Ishikawa (cell line): ENCODE data around the gene QTRT2.

Experiments
- CEBPB ChIP-seq: IDR thresholded peaks from 2 replicates; pipeline ENCODE4 v1.6.1; 2012
- CREB1 ChIP-seq: IDR thresholded peaks from 2 replicates; pipeline ENCODE4 v1.6.1; 2012; ENCODE audit warnings: low read depth
- EGR1 ChIP-seq: IDR thresholded peaks from 2 replicates; pipeline ENCODE4 v1.6.1; 2012
- EP300 ChIP-seq: IDR thresholded peaks from 2 replicates; pipeline ENCODE4 v1.6.1; 2012; ENCODE audit warnings: borderline replicate concordance
- FOXM1 ChIP-seq: IDR thresholded peaks from 2 replicates; pipeline ENCODE4 v1.6.1; 2012; ENCODE audit warnings: low read depth, borderline replicate concordance
- NFIC ChIP-seq: IDR thresholded peaks from 2 replicates; pipeline ENCODE4 v1.6.1; 2012
- RAD21 ChIP-seq: IDR thresholded peaks from 2 replicates; pipeline ENCODE4 v1.6.1; 2012; ENCODE audit warnings: low read depth
- TAF1 ChIP-seq: IDR thresholded peaks from 2 replicates; pipeline ENCODE4 v1.6.1; 2012; ENCODE audit warnings: low read depth, mild to moderate bottlenecking
- TCF12 ChIP-seq: IDR thresholded peaks from 2 replicates; pipeline ENCODE4 v1.6.1; 2012; ENCODE audit warnings: low read depth
- TEAD4 ChIP-seq: IDR thresholded peaks from 2 replicates; pipeline ENCODE4 v1.6.1; 2012
- YY1 ChIP-seq: IDR thresholded peaks from 2 replicates; pipeline ENCODE4 v1.6.1; 2012; ENCODE audit warnings: low read depth
- ZBTB7A ChIP-seq: IDR thresholded peaks from 2 replicates; pipeline ENCODE4 v1.6.1; 2012; ENCODE audit warnings: low read depth
- TF ChIP-seq, protein P1 (sequence below): IDR thresholded peaks from 2 replicates; pipeline ENCODE4 v1.6.1; 2012; ENCODE audit warnings: low read depth, mild to moderate bottlenecking
- TF ChIP-seq, protein P2 (sequence below): IDR thresholded peaks from 2 replicates; pipeline ENCODE4 v1.6.1; 2012
- TF ChIP-seq, protein P3 (sequence below): IDR thresholded peaks from 2 replicates; pipeline ENCODE4 v1.6.1; 2012

Gene QTRT2

DNA sequence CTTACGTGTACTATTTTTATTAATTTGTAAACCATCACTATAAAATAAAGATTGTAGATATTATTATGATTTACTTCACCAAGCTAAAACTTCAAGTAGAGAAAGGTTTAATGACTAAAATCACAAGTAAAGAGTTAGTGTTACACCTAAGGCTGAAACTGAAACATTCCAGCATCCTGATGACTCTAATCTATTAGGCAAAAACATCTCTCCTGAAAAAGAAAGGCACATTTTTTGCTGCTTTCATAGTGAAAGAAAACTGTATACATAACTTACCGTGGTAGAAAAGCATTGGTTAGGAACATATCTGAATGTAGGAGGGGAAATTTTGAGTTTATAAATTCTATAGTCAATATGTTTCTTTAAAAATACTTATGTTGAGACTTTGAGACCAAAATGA, 35.6 kb upstream of the QTRT2 start:
- TF ChIP-seq NFIC (no peak), RAD21 (no peak), ZBTB7A (no peak), EP300 (no peak), TEAD4 (no peak), EGR1 (no peak), FOXM1 (no peak), TCF12 (no peak), TAF1 (no peak), YY1 (no peak), CREB1 (no peak), CEBPB (no peak)
- TF ChIP-seq, protein P1, sequence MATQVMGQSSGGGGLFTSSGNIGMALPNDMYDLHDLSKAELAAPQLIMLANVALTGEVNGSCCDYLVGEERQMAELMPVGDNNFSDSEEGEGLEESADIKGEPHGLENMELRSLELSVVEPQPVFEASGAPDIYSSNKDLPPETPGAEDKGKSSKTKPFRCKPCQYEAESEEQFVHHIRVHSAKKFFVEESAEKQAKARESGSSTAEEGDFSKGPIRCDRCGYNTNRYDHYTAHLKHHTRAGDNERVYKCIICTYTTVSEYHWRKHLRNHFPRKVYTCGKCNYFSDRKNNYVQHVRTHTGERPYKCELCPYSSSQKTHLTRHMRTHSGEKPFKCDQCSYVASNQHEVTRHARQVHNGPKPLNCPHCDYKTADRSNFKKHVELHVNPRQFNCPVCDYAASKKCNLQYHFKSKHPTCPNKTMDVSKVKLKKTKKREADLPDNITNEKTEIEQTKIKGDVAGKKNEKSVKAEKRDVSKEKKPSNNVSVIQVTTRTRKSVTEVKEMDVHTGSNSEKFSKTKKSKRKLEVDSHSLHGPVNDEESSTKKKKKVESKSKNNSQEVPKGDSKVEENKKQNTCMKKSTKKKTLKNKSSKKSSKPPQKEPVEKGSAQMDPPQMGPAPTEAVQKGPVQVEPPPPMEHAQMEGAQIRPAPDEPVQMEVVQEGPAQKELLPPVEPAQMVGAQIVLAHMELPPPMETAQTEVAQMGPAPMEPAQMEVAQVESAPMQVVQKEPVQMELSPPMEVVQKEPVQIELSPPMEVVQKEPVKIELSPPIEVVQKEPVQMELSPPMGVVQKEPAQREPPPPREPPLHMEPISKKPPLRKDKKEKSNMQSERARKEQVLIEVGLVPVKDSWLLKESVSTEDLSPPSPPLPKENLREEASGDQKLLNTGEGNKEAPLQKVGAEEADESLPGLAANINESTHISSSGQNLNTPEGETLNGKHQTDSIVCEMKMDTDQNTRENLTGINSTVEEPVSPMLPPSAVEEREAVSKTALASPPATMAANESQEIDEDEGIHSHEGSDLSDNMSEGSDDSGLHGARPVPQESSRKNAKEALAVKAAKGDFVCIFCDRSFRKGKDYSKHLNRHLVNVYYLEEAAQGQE: no peak
- TF ChIP-seq, protein P2, sequence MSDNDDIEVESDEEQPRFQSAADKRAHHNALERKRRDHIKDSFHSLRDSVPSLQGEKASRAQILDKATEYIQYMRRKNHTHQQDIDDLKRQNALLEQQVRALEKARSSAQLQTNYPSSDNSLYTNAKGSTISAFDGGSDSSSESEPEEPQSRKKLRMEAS: no peak
- TF ChIP-seq, protein P3, sequence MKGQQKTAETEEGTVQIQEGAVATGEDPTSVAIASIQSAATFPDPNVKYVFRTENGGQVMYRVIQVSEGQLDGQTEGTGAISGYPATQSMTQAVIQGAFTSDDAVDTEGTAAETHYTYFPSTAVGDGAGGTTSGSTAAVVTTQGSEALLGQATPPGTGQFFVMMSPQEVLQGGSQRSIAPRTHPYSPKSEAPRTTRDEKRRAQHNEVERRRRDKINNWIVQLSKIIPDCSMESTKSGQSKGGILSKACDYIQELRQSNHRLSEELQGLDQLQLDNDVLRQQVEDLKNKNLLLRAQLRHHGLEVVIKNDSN: no peak

DNA sequence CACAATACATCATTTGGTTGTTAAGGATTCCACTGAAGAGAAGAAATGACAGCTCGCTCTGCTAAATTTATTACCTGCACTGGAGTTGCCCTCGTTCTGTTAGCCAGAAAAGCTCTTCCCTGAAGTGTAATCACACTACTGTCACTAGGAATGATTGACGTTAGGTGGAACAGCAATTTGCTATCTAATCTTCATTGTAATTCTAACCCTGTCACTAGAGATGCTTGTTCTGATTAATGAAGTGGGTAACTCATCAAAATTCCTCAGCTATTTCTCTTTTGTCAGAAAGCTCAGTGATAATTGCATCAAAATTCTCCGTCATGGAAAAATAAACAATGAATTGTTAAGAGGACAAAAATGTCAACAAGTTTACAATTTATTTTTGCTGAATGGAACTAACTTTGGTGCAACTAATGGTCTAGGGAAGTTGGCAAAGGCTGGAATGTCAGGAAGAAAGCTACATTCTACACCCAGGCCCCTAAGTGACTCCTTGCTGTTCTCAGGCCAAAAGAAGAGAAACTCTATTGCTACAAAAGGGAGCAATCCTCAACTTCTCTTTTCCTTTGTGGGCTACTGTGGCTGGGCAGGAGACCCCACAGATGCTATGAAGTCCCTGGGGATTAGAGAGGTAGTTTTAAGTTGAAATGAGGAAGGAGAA, 34.3 kb upstream of the QTRT2 start:
- TF ChIP-seq EP300: no peak
- TF ChIP-seq NFIC: no peak

DNA sequence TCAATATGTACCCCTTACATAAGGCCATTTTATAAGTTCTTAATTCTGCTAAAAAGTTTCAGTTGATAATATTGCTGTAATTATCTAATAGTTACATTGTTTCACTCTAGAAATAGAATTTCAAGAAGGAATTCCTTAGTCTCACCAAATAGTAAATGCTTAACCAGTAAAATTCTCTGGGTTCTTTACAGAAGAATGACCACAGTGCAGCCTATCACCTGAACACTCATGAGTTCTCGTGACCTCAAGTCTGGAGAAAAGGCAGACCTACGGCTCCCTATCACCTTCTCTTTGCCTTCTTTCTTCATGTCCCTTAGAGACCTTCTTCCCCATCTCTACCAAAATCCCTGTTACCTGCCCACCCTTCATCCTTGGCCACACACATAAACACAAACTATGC, 31.1 kb upstream of the QTRT2 start:
- no peak for TF ChIP-seq ZBTB7A
- TF ChIP-seq CREB1: no peak
- TF ChIP-seq FOXM1: no peak
- TF ChIP-seq, protein P1: no peak

DNA sequence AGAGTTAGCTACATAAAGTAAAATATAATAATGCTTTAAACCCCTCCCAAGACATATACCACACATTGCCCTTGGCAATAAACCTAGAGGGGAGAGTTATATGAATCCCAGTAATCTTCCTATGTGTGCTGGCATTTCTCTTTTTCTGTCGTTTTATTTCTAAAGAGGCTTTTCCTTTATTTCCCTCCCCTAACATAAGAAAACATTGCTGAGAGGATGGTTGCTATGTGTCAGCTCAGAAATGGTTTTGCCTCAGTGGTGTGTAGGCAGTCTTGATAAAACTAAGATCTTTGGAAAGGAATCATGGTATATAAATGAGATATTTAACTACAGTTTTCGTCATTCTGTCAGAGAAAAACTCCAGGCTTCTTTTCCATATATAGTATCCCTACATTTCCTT, 30.2 kb upstream of the QTRT2 start:
- TF ChIP-seq, protein P1: no peak
- no peak for TF ChIP-seq CEBPB
- no peak for TF ChIP-seq CREB1
- no peak for TF ChIP-seq TCF12
- no peak for TF ChIP-seq RAD21
- TF ChIP-seq TAF1: no peak
- TF ChIP-seq, protein P3: no peak
- no peak for TF ChIP-seq EGR1
- no peak for TF ChIP-seq ZBTB7A
- TF ChIP-seq, protein P2: no peak
- no peak for TF ChIP-seq EP300
- no peak for TF ChIP-seq TEAD4
- no peak for TF ChIP-seq FOXM1
- TF ChIP-seq YY1: no peak
- no peak for TF ChIP-seq NFIC

DNA sequence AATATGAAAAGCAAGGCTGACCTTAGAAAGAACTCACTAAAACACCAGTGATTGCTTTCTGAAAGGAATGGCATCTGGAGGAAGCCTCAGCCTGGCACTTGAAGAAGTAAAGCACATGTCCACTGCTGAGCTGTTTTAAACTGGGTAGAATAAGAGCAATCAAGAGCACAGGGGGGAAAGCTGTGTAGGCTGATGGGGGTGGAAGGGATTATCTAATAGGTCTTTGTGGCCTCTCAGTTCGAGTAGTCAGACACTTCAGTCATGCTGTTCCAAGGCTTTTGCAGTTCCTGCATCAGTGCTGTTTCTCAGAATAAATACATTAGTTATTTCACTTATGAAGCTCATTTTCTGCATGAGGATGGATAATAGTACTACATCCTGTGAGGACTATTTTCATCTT, 22.8 kb upstream of the QTRT2 start:
- TF ChIP-seq TCF12 (no peak), FOXM1 (no peak), EGR1 (no peak), TAF1 (no peak), EP300 (no peak)
